GM18526 (cell line): ENCODE measurements around the gene ZNF787.

Experiments used
- POLR2A ChIP-seq: IDR thresholded peaks from 3 replicates; pipeline ENCODE4 v1.6.1; 2011; ENCODE audit not compliant: insufficient read length; ENCODE audit errors: extremely low read depth

The ZNF787 gene

GRCh38 chr19:56117376-56117884, 3.7 kb downstream of the ZNF787 start:
- TF ChIP-seq POLR2A: no peak

- no peak for TF ChIP-seq POLR2A
Observed at GRCh38 chr19:56116606-56117005, 4.5 kb downstream of the ZNF787 start.

- TF ChIP-seq POLR2A: no peak
Observed at GRCh38 chr19:56115490-56115889, 5.6 kb downstream of the ZNF787 start.

- TF ChIP-seq POLR2A: no peak
Observed at GRCh38 chr19:56114778-56115110, 6.4 kb downstream of the ZNF787 start.

GRCh38 chr19:56114051-56114777, 6.9 kb downstream of the ZNF787 start:
- no peak for TF ChIP-seq POLR2A

- TF ChIP-seq POLR2A: no peak
Observed at GRCh38 chr19:56113074-56113632, 7.9 kb downstream of the ZNF787 start.

GRCh38 chr19:56112313-56112709, 8.8 kb downstream of the ZNF787 start:
- no peak for TF ChIP-seq POLR2A

GRCh38 chr19:56111601-56112312, 9.3 kb downstream of the ZNF787 start:
- peak; percentile 19 for TF ChIP-seq POLR2A

- TF ChIP-seq POLR2A: no peak
Observed at GRCh38 chr19:56110515-56111448, 10.3 kb downstream of the ZNF787 start.

- TF ChIP-seq POLR2A: no peak
Observed at GRCh38 chr19:56109226-56109625, 11.9 kb downstream of the ZNF787 start.

- no peak for TF ChIP-seq POLR2A
Observed at GRCh38 chr19:56108447-56109195, 12.5 kb downstream of the ZNF787 start.

GRCh38 chr19:56107626-56108351, 13.3 kb downstream of the ZNF787 start:
- TF ChIP-seq POLR2A: no peak

GRCh38 chr19:56106993-56107392, 14.1 kb downstream of the ZNF787 start:
- TF ChIP-seq POLR2A: no peak

GRCh38 chr19:56106397-56106849, 14.7 kb downstream of the ZNF787 start:
- no peak for TF ChIP-seq POLR2A
